Measurements from ENCODE around the gene CGNL1. TPM values are rescaled to one million over a fixed set of nuclear protein-coding genes. Genes with fewer than 3 reads are reported as not detected.

CGNL1 gene
- total and polyA plus RNA-seq, 10 of the 15 experiments (the other 5 are each of a cell fraction or from before 2014, with no cell fraction given), result under 0.01 to 0.27 (median 0.04) TPM; not detected in 3

GRCh38 chr15:57440167-57440566 is 63.9 kb downstream of the CGNL1 start:
- in situ Hi-C loops (cut with MboI) (no loop called here), intact Hi-C loops (cut with micrococcal nuclease; ENCODE audit: unreplicated experiment) (no loop called here)
- Histone ChIP-seq H3K9me3 (replicated peaks; ENCODE audit: control insufficient read depth, insufficient read depth, low read length) (no peaks in the 10 kb centered on the region), H3K79me2 (ENCODE audit: control insufficient read depth, insufficient read depth, low read length) (no peaks in the 10 kb centered on the region), H3K4me2 (ENCODE audit: control insufficient read depth, insufficient read depth) (no peak overlapping the region), H4K20me1 (ENCODE audit: control insufficient read depth, insufficient read depth) (no peaks in the 10 kb centered on the region), H3K36me3 (ENCODE audit: control insufficient read depth in 2 of 2, insufficient read depth in 2 of 2, low read length in 1 of 2) (no peaks in the 10 kb centered on the region), H3K4me1 (ENCODE audit: control insufficient read depth, insufficient read depth, low read length) (no peaks in the 10 kb centered on the region), H3K4me3 (no peak overlapping the region), H3K27me3 (replicated peaks in 1 of 2; ENCODE audit: control insufficient read depth in 2 of 2, insufficient read depth in 2 of 2, low read length in 1 of 2) (peaks cover 0 to 2% of the 10 kb centered on the region in 2 experiments; a peak in 2 of 4 replicates), H3K9ac (ENCODE audit: control insufficient read depth, insufficient read depth, low read length) (no peak overlapping the region), H3K27ac (ENCODE audit: control insufficient read depth, insufficient read depth) (no peak overlapping the region), H2AFZ (ENCODE audit: control insufficient read depth, low read depth, low read length) (no peak overlapping the region)
- SMC1A ChIA-PET (ENCODE audit: uncharacterized antibody, unreplicated experiment), result no interaction called here
- no TSS peak for BruUV-seq (replicated peaks)
- TF ChIP-seq BRCA1 (IDR thresholded peaks at IDR 0.05; ENCODE audit: low read depth, low read length) (no peak), SMAD5 (IDR thresholded peaks at IDR 0.05; ENCODE audit: low read depth) (no peak), MAX (IDR thresholded peaks at IDR 0.05; ENCODE audit: low read depth, low read length) (no peak)
- CTCF ChIA-PET, result interaction anchor here (0.6 kb wide), 1 partner anchor 22 kb away, joined by 3 read pairs; no protein-coding TSS in a partner anchor
- RAD21 ChIA-PET (ENCODE audit: unreplicated experiment), result interaction anchor here (0.6 kb wide), 1 partner anchor 14 kb away, joined by 3 read pairs; no protein-coding TSS in a partner anchor
- no peak for ATAC-seq
- 53% methylated on average over 3 of the region's 3 CpGs for WGBS (ENCODE audit: insufficient coverage, insufficient replicate concordance, low lambda C conversion rate, missing lambda C conversion rate)
- no peak for DNase-seq (ENCODE audit: low read depth, low spot score)
- no peak for FAIRE-seq
- POLR2A ChIA-PET, result no interaction called here

GRCh38 chr15:57440799-57441198 is 64.5 kb downstream of the CGNL1 start:
- no TSS peak for BruUV-seq (replicated peaks)
- Histone ChIP-seq H3K36me3 (ENCODE audit: control insufficient read depth in 2 of 2, insufficient read depth in 2 of 2, low read length in 1 of 2) (no peaks in the 10 kb centered on the region), H3K4me2 (ENCODE audit: control insufficient read depth, insufficient read depth) (no peak overlapping the region), H3K4me3 (no peak overlapping the region), H3K79me2 (ENCODE audit: control insufficient read depth, insufficient read depth, low read length) (no peaks in the 10 kb centered on the region), H3K9me3 (replicated peaks; ENCODE audit: control insufficient read depth, insufficient read depth, low read length) (no peaks in the 10 kb centered on the region), H4K20me1 (ENCODE audit: control insufficient read depth, insufficient read depth) (no peaks in the 10 kb centered on the region), H3K27me3 (replicated peaks in 1 of 2; ENCODE audit: control insufficient read depth in 2 of 2, insufficient read depth in 2 of 2, low read length in 1 of 2) (peaks cover 0 to 2% of the 10 kb centered on the region in 2 experiments; a peak in 2 of 4 replicates), H3K9ac (ENCODE audit: control insufficient read depth, insufficient read depth, low read length) (no peak overlapping the region), H3K4me1 (ENCODE audit: control insufficient read depth, insufficient read depth, low read length) (no peaks in the 10 kb centered on the region), H2AFZ (ENCODE audit: control insufficient read depth, low read depth, low read length) (no peak overlapping the region), H3K27ac (ENCODE audit: control insufficient read depth, insufficient read depth) (no peak overlapping the region)
- POLR2A ChIA-PET, result no interaction called here
- SMC1A ChIA-PET (ENCODE audit: uncharacterized antibody, unreplicated experiment), result no interaction called here
- 30% methylated on average over 1 of the region's 1 CpG for WGBS (ENCODE audit: insufficient coverage, insufficient replicate concordance, low lambda C conversion rate, missing lambda C conversion rate)
- RAD21 ChIA-PET (ENCODE audit: unreplicated experiment), result no interaction called here
- ATAC-seq (no peak), FAIRE-seq (no peak), DNase-seq (ENCODE audit: low read depth, low spot score) (no peak)
- in situ Hi-C loops (cut with MboI), result no loop called here
- CTCF ChIA-PET, result interaction anchor here (0.7 kb wide), 1 partner anchor 204 kb away, joined by 3 read pairs; no protein-coding TSS in a partner anchor
- intact Hi-C loops (cut with micrococcal nuclease; ENCODE audit: unreplicated experiment), result no loop called here
- no peak for TF ChIP-seq IKZF1 (conservative IDR thresholded peaks at IDR 0.05)
- TF ChIP-seq CREM (IDR thresholded peaks at IDR 0.05; ENCODE audit: low read depth), result no peak
- no peak for TF ChIP-seq ZNF274 (IDR thresholded peaks at IDR 0.05; ENCODE audit: insufficient read depth, insufficient read length)
- no peak for TF ChIP-seq WRNIP1 (IDR thresholded peaks at IDR 0.05; ENCODE audit: borderline replicate concordance, low read depth, low read length)
- no peak for TF ChIP-seq SUPT20H (IDR thresholded peaks at IDR 0.05; ENCODE audit: borderline replicate concordance, control insufficient read depth, low read depth, low read length)
- no peak for TF ChIP-seq PRDM15 (CRISPR knock-in tag; IDR thresholded peaks at IDR 0.05)
- TF ChIP-seq EP300 (IDR thresholded peaks at IDR 0.05; ENCODE audit: borderline replicate concordance in 1 of 2, control insufficient read depth in 1 of 2, low read depth in 2 of 2, low read length in 2 of 2), result no peak
- no peak for TF ChIP-seq YBX1 (IDR thresholded peaks at IDR 0.05)
- no peak for TF ChIP-seq RCOR1 (conservative IDR thresholded peaks at IDR 0.05; ENCODE audit: low read depth, low read length)
- TF ChIP-seq CBX3 (IDR thresholded peaks at IDR 0.05; ENCODE audit: borderline replicate concordance, low read depth), result no peak
- TF ChIP-seq FOXM1 (IDR thresholded peaks at IDR 0.05; ENCODE audit: low read depth, low read length), result no peak

All from GM12878 (cell line).